Neuronal stem cell (in vitro differentiated cells): Measurements from ENCODE around the gene URB2.
"Not testable (repeated sequence)": the region's sequence is repeated elsewhere in the genome, so short reads cannot be mapped to it uniquely, and the experiment has no call there.

ENCODE experiments used
- DNase-seq: peaks from one replicate; pipeline ENCODE4 v3.0.0-alpha.2; 2013; ENCODE audit warnings: low spot score
- H2AFZ ChIP-seq: one replicate; pipeline ENCODE4 v1.6.1; 2013; ENCODE audit warnings: mild to moderate bottlenecking, low read length, inconsistent platforms
- H2AK5ac ChIP-seq: 2 replicates; pipeline ENCODE4 v1.6.1; 2013; ENCODE audit warnings: low read depth, mild to moderate bottlenecking, inconsistent platforms, low read length, moderate library complexity, mixed read lengths
- H2BK120ac ChIP-seq: 2 replicates; pipeline ENCODE4 v1.6.1; 2013; ENCODE audit warnings: low read depth, mild to moderate bottlenecking, inconsistent platforms, low read length, moderate library complexity, mixed read lengths
- H2BK12ac ChIP-seq: one replicate; pipeline ENCODE4 v1.6.1; 2013; ENCODE audit warnings: low read length, inconsistent platforms
- H2BK15ac ChIP-seq: 2 replicates; pipeline ENCODE4 v1.6.1; 2013; ENCODE audit warnings: mild to moderate bottlenecking, low read length, inconsistent platforms, mixed read lengths
- H2BK5ac ChIP-seq: one replicate; pipeline ENCODE4 v1.6.1; 2013; ENCODE audit warnings: inconsistent platforms, mild to moderate bottlenecking, low read length, moderate library complexity
- H3K14ac ChIP-seq: one replicate; pipeline ENCODE4 v1.6.1; 2013; ENCODE audit warnings: low read length, inconsistent platforms
- H3K18ac ChIP-seq: 2 replicates; pipeline ENCODE4 v1.6.1; 2013; ENCODE audit warnings: low read length, inconsistent platforms
- H3K23ac ChIP-seq: 2 replicates; pipeline ENCODE4 v1.6.1; 2013; ENCODE audit warnings: low read depth, mild to moderate bottlenecking, mixed read lengths, low read length, inconsistent platforms; ENCODE audit not compliant: poor library complexity
- H3K27ac ChIP-seq: replicated peaks from 3 replicates; pipeline ENCODE4 v1.5.1; 2013; ENCODE audit warnings: low read length, inconsistent platforms
- H3K27me3 ChIP-seq, 3 experiments: 2 replicates each; pipeline ENCODE4 v1.6.1; 2013; ENCODE audit warnings: low read length in 3 of 3, mild to moderate bottlenecking in 2 of 3, inconsistent platforms in 1 of 3, low read depth in 1 of 3, mixed read lengths in 1 of 3, moderate library complexity in 1 of 3; ENCODE audit not compliant: control insufficient read depth in 3 of 3, insufficient read depth in 3 of 3
- H3K36me3 ChIP-seq, 2 donors: replicated peaks in 1 of 2; 2 replicates each; pipeline ENCODE4 v1.6.1; 2013; ENCODE audit warnings: low read length in 2 of 2; ENCODE audit not compliant: control insufficient read depth in 2 of 2, insufficient read depth in 2 of 2
- H3K4ac ChIP-seq: 2 replicates; pipeline ENCODE4 v1.6.1; 2013; ENCODE audit warnings: inconsistent platforms, mild to moderate bottlenecking, low read length, moderate library complexity
- H3K4me1 ChIP-seq, 2 donors: 1 replicate in 1 of 2; 2 replicates in 1 of 2; pipeline ENCODE4 v1.6.1; 2013; ENCODE audit warnings: low read length in 2 of 2, low read depth in 1 of 2; ENCODE audit not compliant: control insufficient read depth in 2 of 2, insufficient read depth in 1 of 2
- H3K4me2 ChIP-seq: one replicate; pipeline ENCODE4 v1.6.1; 2013; ENCODE audit warnings: mild to moderate bottlenecking, low read length, inconsistent platforms; ENCODE audit not compliant: insufficient read depth, poor library complexity, severe bottlenecking
- H3K4me3 ChIP-seq, 2 donors: 2 replicates each; pipeline ENCODE4 v1.5.1; 2013; ENCODE audit warnings: low read length in 2 of 2, mild to moderate bottlenecking in 2 of 2, inconsistent platforms in 1 of 2, moderate library complexity in 1 of 2
- H3K79me1 ChIP-seq: one replicate; pipeline ENCODE4 v1.6.1; 2013; ENCODE audit warnings: low read depth, mild to moderate bottlenecking, inconsistent platforms, low read length, moderate library complexity
- H3K9ac ChIP-seq: one replicate; pipeline ENCODE4 v1.6.1; 2013; ENCODE audit warnings: mild to moderate bottlenecking, low read depth, low read length, inconsistent platforms; ENCODE audit not compliant: poor library complexity
- H3K9me3 ChIP-seq, 2 donors: replicated peaks in 1 of 2; 2 replicates each; pipeline versions ENCODE3 to v1.6.1; 2013; ENCODE audit warnings: low read length in 2 of 2, mild to moderate bottlenecking in 2 of 2, inconsistent platforms in 1 of 2, low read depth in 1 of 2, mixed read lengths in 1 of 2, moderate library complexity in 1 of 2; ENCODE audit not compliant: control insufficient read depth in 2 of 2, insufficient read depth in 1 of 2
- H4K8ac ChIP-seq: one replicate; pipeline ENCODE4 v1.6.1; 2013; ENCODE audit warnings: low read depth, mild to moderate bottlenecking, inconsistent platforms, low read length, moderate library complexity
- H4K91ac ChIP-seq: one replicate; pipeline ENCODE4 v1.6.1; 2013; ENCODE audit warnings: low read length, low read depth, mild to moderate bottlenecking, inconsistent platforms; ENCODE audit not compliant: poor library complexity
- WGBS, 2 donors: extraction: QIAGEN DNeasy Blood & Tissue Kit; methylation state at CpG; one replicate each; pipeline ENCODE4 v1.1.7; 2013; ENCODE audit warnings: missing lambda C conversion rate in 2 of 2, mixed read lengths in 1 of 2; ENCODE audit not compliant: insufficient read length in 2 of 2, insufficient replicate concordance in 1 of 2; ENCODE audit errors: extremely low coverage in 2 of 2; 5-methylcytosine and 5-hydroxymethylcytosine counted together

Gene URB2

GRCh38 chr1:229620876-229621275 lies 5.2 kb upstream of the URB2 start:
- H4K8ac ChIP-seq = no peak overlapping the region
- no CpG with 5 or more reads among the region's 3 CpGs for WGBS, 2 donors

GRCh38 chr1:229621663-229622062 lies 4.4 kb upstream of the URB2 start:
- H3K18ac ChIP-seq = no peak overlapping the region
- DNase-seq = no peak
- no peaks in the 10 kb centered on the region for H3K27me3 ChIP-seq
- no peak overlapping the region for H3K9ac ChIP-seq
- H3K27ac ChIP-seq = no peak overlapping the region
- H3K79me1 ChIP-seq = peaks cover 5% of the 10 kb centered on the region
- H2BK120ac ChIP-seq = no peak overlapping the region
- H2AK5ac ChIP-seq = no peak overlapping the region
- H2BK12ac ChIP-seq = no peak overlapping the region
- H3K36me3 ChIP-seq = no peaks in the 10 kb centered on the region
- peaks cover 3 to 6% of the 10 kb centered on the region in 2 donors for H3K4me1 ChIP-seq
- no peak overlapping the region for H3K14ac ChIP-seq
- no peak overlapping the region for H4K8ac ChIP-seq
- no peak overlapping the region for H3K4ac ChIP-seq
- H2BK15ac ChIP-seq = no peak overlapping the region
- H3K23ac ChIP-seq = no peak overlapping the region
- no peak overlapping the region for H2AFZ ChIP-seq
- no peaks in the 10 kb centered on the region for H3K9me3 ChIP-seq
- H4K91ac ChIP-seq = no peak overlapping the region
- H2BK5ac ChIP-seq = no peak overlapping the region
- no peak overlapping the region for H3K4me2 ChIP-seq
- H3K4me3 ChIP-seq = no peak overlapping the region
- WGBS, 2 donors = no CpG with 5 or more reads among the region's 2 CpGs

More at GRCh38 chr1:229620876-229621275, 5.2 kb upstream of the URB2 start:
- no peak overlapping the region for H2AFZ ChIP-seq
- no peaks in the 10 kb centered on the region for H3K27me3 ChIP-seq
- no peak overlapping the region for H2AK5ac ChIP-seq
- H2BK12ac ChIP-seq = no peak overlapping the region
- H3K27ac ChIP-seq = no peak overlapping the region
- DNase-seq = no peak
- no peak overlapping the region for H4K91ac ChIP-seq
- no peak overlapping the region for H3K18ac ChIP-seq
- no peaks in the 10 kb centered on the region for H3K9me3 ChIP-seq
- no peak overlapping the region for H2BK5ac ChIP-seq
- no peaks in the 10 kb centered on the region for H3K36me3 ChIP-seq
- H3K4me1 ChIP-seq = peaks cover 3 to 6% of the 10 kb centered on the region in 2 donors
- H3K79me1 ChIP-seq = peaks cover 2% of the 10 kb centered on the region
- no peak overlapping the region for H3K23ac ChIP-seq
- H2BK120ac ChIP-seq = no peak overlapping the region
- H3K4me3 ChIP-seq = no peak overlapping the region
- H3K4me2 ChIP-seq = no peak overlapping the region
- no peak overlapping the region for H3K4ac ChIP-seq
- no peak overlapping the region for H2BK15ac ChIP-seq
- no peak overlapping the region for H3K14ac ChIP-seq
- no peak overlapping the region for H3K9ac ChIP-seq

DNA sequence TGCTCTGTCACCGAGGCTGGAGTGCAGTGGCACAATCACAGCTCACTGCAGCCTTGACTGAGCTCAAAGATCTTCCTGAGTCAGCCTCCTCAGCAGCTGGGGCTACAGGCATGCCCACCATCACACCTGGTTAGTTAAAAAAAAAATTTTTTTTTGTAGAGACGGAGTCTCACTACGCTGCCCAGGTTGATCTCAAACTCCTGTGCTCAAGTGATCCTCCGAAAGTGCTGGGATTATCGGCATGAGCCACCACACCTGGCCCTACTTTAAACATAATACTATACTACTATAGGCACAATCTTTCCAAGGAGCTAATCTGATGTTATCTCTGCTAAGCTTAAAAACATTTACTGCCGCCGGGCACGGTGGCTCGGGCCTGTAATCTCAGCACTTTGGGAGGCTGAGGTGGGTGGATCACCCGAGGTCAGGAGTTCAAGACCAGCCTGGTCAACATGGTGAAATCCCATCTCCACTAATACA lies 3.4 kb upstream of the URB2 start:
- H3K79me1 ChIP-seq, H3K14ac ChIP-seq, H2AK5ac ChIP-seq, H2BK12ac ChIP-seq, H2BK120ac ChIP-seq, H4K8ac ChIP-seq, H3K4me1 ChIP-seq, H3K23ac ChIP-seq, H3K9me3 ChIP-seq, H2BK15ac ChIP-seq, H3K4me2 ChIP-seq, H2BK5ac ChIP-seq, H2AFZ ChIP-seq, H3K27ac ChIP-seq, H3K4ac ChIP-seq, H3K27me3 ChIP-seq, H3K9ac ChIP-seq, DNase-seq, H4K91ac ChIP-seq, H3K4me3 ChIP-seq, H3K36me3 ChIP-seq, H3K18ac ChIP-seq: not testable (repeated sequence)
- WGBS, 2 donors = no CpG with 5 or more reads among the region's 10 CpGs

DNA sequence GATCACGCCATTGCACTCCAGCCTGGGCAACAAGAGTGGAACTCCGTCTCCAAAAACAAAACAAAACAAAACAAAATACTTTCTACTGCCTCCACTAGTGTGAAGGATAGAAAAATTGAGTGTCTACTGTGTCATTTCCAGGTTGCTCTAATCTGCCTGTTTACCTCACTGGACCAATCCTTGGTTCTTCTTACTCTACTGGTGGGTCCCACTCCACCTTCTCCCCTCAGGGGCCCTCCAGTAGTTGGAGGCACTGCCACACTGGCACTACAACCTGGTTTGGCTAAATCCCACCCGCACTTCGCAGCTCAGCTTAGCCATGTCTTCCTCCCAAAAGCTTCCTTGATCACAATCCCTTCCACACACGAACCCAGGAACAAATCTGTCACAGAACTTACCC lies 2.8 kb upstream of the URB2 start:
- peaks cover 5% of the 10 kb centered on the region for H3K79me1 ChIP-seq
- H4K8ac ChIP-seq = no peak overlapping the region
- no peak overlapping the region for H3K4me2 ChIP-seq
- H3K18ac ChIP-seq = no peak overlapping the region
- WGBS, 2 donors = no CpG with 5 or more reads among the region's 5 CpGs
- H3K27ac ChIP-seq = no peak overlapping the region
- H2AFZ ChIP-seq = no peak overlapping the region
- H3K36me3 ChIP-seq = peaks cover 0 to 1% of the 10 kb centered on the region in 2 donors
- no peak overlapping the region for H2BK5ac ChIP-seq
- no peak overlapping the region for H3K14ac ChIP-seq
- no peaks in the 10 kb centered on the region for H3K27me3 ChIP-seq
- H3K23ac ChIP-seq = no peak overlapping the region
- H3K9me3 ChIP-seq = no peaks in the 10 kb centered on the region
- H3K4ac ChIP-seq = no peak overlapping the region
- H2BK120ac ChIP-seq = no peak overlapping the region
- H3K9ac ChIP-seq = no peak overlapping the region
- H3K4me1 ChIP-seq = peaks cover 6 to 7% of the 10 kb centered on the region in 2 donors
- no peak overlapping the region for H2BK15ac ChIP-seq
- no peak overlapping the region for H2BK12ac ChIP-seq
- no peak overlapping the region for H2AK5ac ChIP-seq
- no peak overlapping the region for H3K4me3 ChIP-seq
- no peak for DNase-seq
- H4K91ac ChIP-seq = no peak overlapping the region
